ENCODE measurements around the gene GNL3L. TPM values are rescaled to one million over a fixed set of nuclear protein-coding genes. Genes with fewer than 3 reads are reported as not detected.

GNL3L gene
- total RNA-seq, 2 donors from 2014 or later = 46.3 to 49.9 TPM

- TF ChIP-seq CTCF (IDR thresholded peaks at IDR 0.05) = no peak
- peaks cover 2 to 24% of the 10 kb centered on the region in 2 donors for H3K4me1 ChIP-seq (ENCODE audit: control insufficient read depth in 1 of 2, low read depth in 2 of 2)
- H3K9me3 ChIP-seq = no peaks in the 10 kb centered on the region
- ATAC-seq (ENCODE audit: insufficient number of reproducible peaks, low FRiP score, low read depth) (peak; percentile 59), DNase-seq (ENCODE audit: low spot score) (no peak)
- peak overlapping the region; percentile 73 for H3K4me3 ChIP-seq
- no peaks in the 10 kb centered on the region for H3K36me3 ChIP-seq
- H3K27ac ChIP-seq = peak overlapping the region; percentile 69 to 76
- no peaks in the 10 kb centered on the region for H3K27me3 ChIP-seq (replicated peaks; ENCODE audit: insufficient read depth)
Observed at GRCh38 chrX:54496517-54496852, 33.5 kb upstream of the GNL3L start.

GRCh38 chrX:54496936-54497335 lies 33.1 kb upstream of the GNL3L start:
- Histone ChIP-seq H3K27me3 (replicated peaks; ENCODE audit: insufficient read depth) (no peaks in the 10 kb centered on the region), H3K9me3 (no peaks in the 10 kb centered on the region), H3K4me1 (ENCODE audit: control insufficient read depth in 1 of 2, low read depth in 2 of 2) (peaks cover 2 to 24% of the 10 kb centered on the region in 2 donors), H3K4me3 (peak overlapping the region; percentile 73), H3K27ac (peak overlapping the region; percentile 69 to 76), H3K36me3 (no peaks in the 10 kb centered on the region)
- no peak for ATAC-seq (ENCODE audit: insufficient number of reproducible peaks, low FRiP score, low read depth)
- no peak for TF ChIP-seq CTCF (IDR thresholded peaks at IDR 0.05)
- no peak for DNase-seq (ENCODE audit: low spot score)

- Histone ChIP-seq H3K9me3 (no peaks in the 10 kb centered on the region), H3K4me1 (ENCODE audit: control insufficient read depth in 1 of 2, low read depth in 2 of 2) (no peaks in the 10 kb centered on the region), H3K27me3 (replicated peaks; ENCODE audit: insufficient read depth) (no peaks in the 10 kb centered on the region), H3K4me3 (no peak overlapping the region), H3K36me3 (no peaks in the 10 kb centered on the region), H3K27ac (no peak overlapping the region)
- DNase-seq (ENCODE audit: low spot score) = no peak
- ATAC-seq (ENCODE audit: insufficient number of reproducible peaks, low FRiP score, low read depth) = no peak
- no peak for TF ChIP-seq CTCF (IDR thresholded peaks at IDR 0.05)
Observed at GRCh38 chrX:54509400-54509799, 20.6 kb upstream of the GNL3L start.

- TF ChIP-seq CTCF (IDR thresholded peaks at IDR 0.05) = no peak
- Histone ChIP-seq H3K27ac (peak overlapping the region; percentile 66 to 71), H3K9me3 (no peaks in the 10 kb centered on the region), H3K36me3 (no peaks in the 10 kb centered on the region), H3K27me3 (replicated peaks; ENCODE audit: insufficient read depth) (no peaks in the 10 kb centered on the region), H3K4me3 (peak overlapping the region; percentile 90), H3K4me1 (ENCODE audit: control insufficient read depth in 1 of 2, low read depth in 2 of 2) (peaks cover 0 to 19% of the 10 kb centered on the region in 2 donors)
- no peak for DNase-seq (ENCODE audit: low spot score)
- ATAC-seq (ENCODE audit: insufficient number of reproducible peaks, low FRiP score, low read depth) = no peak
Observed at GRCh38 chrX:54529151-54529550, 868 bp upstream of the GNL3L start.

GRCh38 chrX:54530357-54530900 lies 410 bp downstream of the GNL3L start:
- no peaks in the 10 kb centered on the region for H3K36me3 ChIP-seq
- H3K4me1 ChIP-seq (ENCODE audit: control insufficient read depth in 1 of 2, low read depth in 2 of 2) = peaks cover 0 to 19% of the 10 kb centered on the region in 2 donors
- TF ChIP-seq CTCF (IDR thresholded peaks at IDR 0.05) = no peak
- H3K4me3 ChIP-seq = peak overlapping the region; percentile 90
- DNase-seq (ENCODE audit: low spot score) (no peak), ATAC-seq (ENCODE audit: insufficient number of reproducible peaks, low FRiP score, low read depth) (no peak)
- no peaks in the 10 kb centered on the region for H3K9me3 ChIP-seq
- no peaks in the 10 kb centered on the region for H3K27me3 ChIP-seq (replicated peaks; ENCODE audit: insufficient read depth)
- H3K27ac ChIP-seq = peak overlapping the region; percentile 55 to 58
